H1 (cell line): Measurements from ENCODE around the gene SLCO2A1. TPM values are rescaled to one million over a fixed set of nuclear protein-coding genes. Genes with fewer than 3 reads are reported as not detected.

Experiments used
- ATF2 ChIP-seq: IDR thresholded peaks from 2 replicates; pipeline ENCODE4 v1.6.1; 2012; ENCODE audit warnings: low read length, inconsistent platforms
- BACH1 ChIP-seq: IDR thresholded peaks from 2 replicates; pipeline ENCODE4 v1.6.1; 2012; ENCODE audit warnings: low read length, improper control_type of control experiment
- CHD7 ChIP-seq: fragments of 300-600 bp; sonication (generic); IDR thresholded peaks from 2 replicates; pipeline ENCODE4 v1.7.1; 2012; ENCODE audit warnings: low read length, moderate library complexity, mild to moderate bottlenecking, inconsistent platforms; ENCODE audit not compliant: insufficient replicate concordance
- HDAC2 ChIP-seq, 2 experiments: fragments of 300-600 bp in 1 of 2; sonication (generic) in 1 of 2; IDR thresholded peaks; 2 replicates each; pipeline ENCODE4 v1.6.1; 2011 to 2012; ENCODE audit warnings: low read depth in 2 of 2, low read length in 2 of 2, mild to moderate bottlenecking in 2 of 2, moderate library complexity in 2 of 2, borderline replicate concordance in 1 of 2, inconsistent platforms in 1 of 2
- JUN ChIP-seq: IDR thresholded peaks from 2 replicates; pipeline ENCODE4 v1.6.1; 2011; ENCODE audit warnings: low read depth, mild to moderate bottlenecking, improper control_type of control experiment, low read length
- NANOG ChIP-seq: IDR thresholded peaks from 2 replicates; pipeline ENCODE4 v1.6.1; 2011; ENCODE audit warnings: low read length, low read depth, mild to moderate bottlenecking, inconsistent platforms; ENCODE audit not compliant: insufficient read depth, poor library complexity, severe bottlenecking
- TCF12 ChIP-seq: IDR thresholded peaks from 2 replicates; pipeline ENCODE4 v1.6.1; 2011; ENCODE audit warnings: low read depth, mild to moderate bottlenecking, low read length
- polyA plus RNA-seq, 7 experiments: library from polyadenylated mRNA; depleted of rRNA in 3 of 7; stranded (reverse) in 5 of 7; unstranded in 2 of 7; fragments of >200 nt in 5 of 7; fragments of 200-250 nt in 2 of 7; gene quantifications; 1 replicate in 5 of 7; 2 replicates in 1 of 7; 4 replicates in 1 of 7; pipeline versions ENCODE4 v1.2.1 to v1.2.3, GENCODE V29; 2011 to 2013; ENCODE audit warnings: missing spikeins in 2 of 7, mixed read lengths in 2 of 7
- total RNA-seq: library from RNA; stranded (reverse); fragmentation: NEBNext Ultra II Directional; extraction: Animal tissue kit (Norgen Biotek cat#: 25700); gene quantifications from 2 replicates; pipeline ENCODE4 v1.2.1, GENCODE V29; 2021

SLCO2A1 gene
- total and polyA plus RNA-seq, 2 of the 8 experiments (the other 6 are each of a cell fraction or from before 2014, with no cell fraction given): 1.1 to 2.3 TPM

- TF ChIP-seq CHD7 (no peak), TCF12 (no peak), JUN (no peak), HDAC2 (IDR thresholded peaks at IDR 0.05; ENCODE audit: borderline replicate concordance in 1 of 2, low read depth in 2 of 2, low read length in 2 of 2) (no peak), BACH1 (no peak), ATF2 (no peak), NANOG (no peak)
Measured at GRCh38 chr3:133935843-133936769, 93.6 kb downstream of the SLCO2A1 start (continued).
